ENCODE data around the gene UVRAG.
A peak's percentile ranks its signal among the peaks of the same experiment; 100 is the strongest.
"Not testable (repeated sequence)": the region's sequence is repeated elsewhere in the genome, so short reads cannot be mapped to it uniquely, and the experiment has no call there.

The UVRAG gene

GRCh38 chr11:76069001-76069400, 254.0 kb downstream of the UVRAG start:
- DNase-seq (ENCODE audit: low read depth in 2 of 2), result no peak
- no peak for TF ChIP-seq CTCF (IDR thresholded peaks at IDR 0.05; ENCODE audit: low read depth, low read length)
- no peak overlapping the region for H3K4me3 ChIP-seq (replicated peaks in 1 of 2; ENCODE audit: low read depth in 2 of 2, low read length in 2 of 2)

GRCh38 chr11:76071090-76071489, 256.1 kb downstream of the UVRAG start:
- DNase-seq (ENCODE audit: low read depth in 2 of 2), result no peak
- TF ChIP-seq CTCF (IDR thresholded peaks at IDR 0.05; ENCODE audit: low read depth, low read length), result no peak
- no peak overlapping the region for H3K4me3 ChIP-seq (replicated peaks in 1 of 2; ENCODE audit: low read depth in 2 of 2, low read length in 2 of 2)

GRCh38 chr11:76073724-76074123, 258.7 kb downstream of the UVRAG start:
- DNase-seq (ENCODE audit: low read depth in 2 of 2), result peak; percentile 81 to 82

GRCh38 chr11:76074148-76075095, 259.4 kb downstream of the UVRAG start:
- TF ChIP-seq CTCF (IDR thresholded peaks at IDR 0.05; ENCODE audit: low read depth, low read length), result no peak
- DNase-seq (ENCODE audit: low read depth in 2 of 2), result peak; percentile 39 to 73
- no peak overlapping the region for H3K4me3 ChIP-seq (replicated peaks in 1 of 2; ENCODE audit: low read depth in 2 of 2, low read length in 2 of 2)

More at GRCh38 chr11:76073724-76074123, 258.7 kb downstream of the UVRAG start:
- no peak for TF ChIP-seq CTCF (IDR thresholded peaks at IDR 0.05; ENCODE audit: low read depth, low read length)
- no peak overlapping the region for H3K4me3 ChIP-seq (replicated peaks in 1 of 2; ENCODE audit: low read depth in 2 of 2, low read length in 2 of 2)

- H3K4me3 ChIP-seq (replicated peaks in 1 of 2; ENCODE audit: low read depth in 2 of 2, low read length in 2 of 2), result no peak overlapping the region
- no peak for DNase-seq (ENCODE audit: low read depth in 2 of 2)
- no peak for TF ChIP-seq CTCF (IDR thresholded peaks at IDR 0.05; ENCODE audit: low read depth, low read length)
Observed at GRCh38 chr11:76075716-76076115, 260.7 kb downstream of the UVRAG start.

- not testable (repeated sequence) for H3K4me3 ChIP-seq (replicated peaks in 1 of 2; ENCODE audit: low read depth in 2 of 2, low read length in 2 of 2)
Observed at GRCh38 chr11:76076253-76076652, 261.2 kb downstream of the UVRAG start.

GRCh38 chr11:76076749-76077148, 261.7 kb downstream of the UVRAG start:
- no peak for TF ChIP-seq CTCF (IDR thresholded peaks at IDR 0.05; ENCODE audit: low read depth, low read length)
- H3K4me3 ChIP-seq (replicated peaks in 1 of 2; ENCODE audit: low read depth in 2 of 2, low read length in 2 of 2), result no peak overlapping the region
- no peak for DNase-seq (ENCODE audit: low read depth in 2 of 2)

More at GRCh38 chr11:76076253-76076652, 261.2 kb downstream of the UVRAG start:
- not testable (repeated sequence) for DNase-seq (ENCODE audit: low read depth in 2 of 2)

Data from cardiac fibroblast (primary cell).